Adrenal gland (tissue), 12 donors: ENCODE results near the gene NCOA1. TPM values are rescaled to one million over a fixed set of nuclear protein-coding genes. Genes with fewer than 3 reads are reported as not detected.

ENCODE experiments used
- DNase-seq, 7 donors: peaks; one replicate each; pipeline ENCODE4 v3.0.0-alpha.2; 2019 to 2020
- H3K27ac ChIP-seq, 5 donors: fragments of 200-600 bp; sonication (generic) in 4 of 5; 1 replicate in 3 of 5; 2 replicates in 2 of 5; pipeline versions ENCODE4 v1.5.1 to v1.8.0; 2016 to 2020; ENCODE audit warnings: mild to moderate bottlenecking in 1 of 5
- H3K27me3 ChIP-seq: fragments of 200-600 bp; 2 replicates; pipeline ENCODE4 v1.8.0; 2021
- H3K36me3 ChIP-seq, 2 donors: fragments of 200-600 bp; replicated peaks in 1 of 2; 1 replicate in 1 of 2; 2 replicates in 1 of 2; pipeline versions ENCODE4 v1.5.1 to v1.8.0; 2018 to 2022
- H3K4me1 ChIP-seq, 2 donors: fragments of 200-600 bp; replicated peaks in 1 of 2; 1 replicate in 1 of 2; 2 replicates in 1 of 2; pipeline versions ENCODE4 v1.5.1 to v1.8.0; 2018 to 2021
- H3K4me3 ChIP-seq, 4 donors: fragments of 200-600 bp; sonication (generic) in 3 of 4; one replicate each; pipeline ENCODE4 v1.5.1; 2016 to 2018
- H3K9me3 ChIP-seq, 3 donors: fragments of 200-600 bp; sonication (generic) in 1 of 3; replicated peaks in 1 of 3; 1 replicate in 2 of 3; 2 replicates in 1 of 3; pipeline versions ENCODE4 v1.5.1 to v1.8.0; 2016 to 2021
- CTCF ChIP-seq, 6 experiments: fragments of 450-650 bp in 4 of 6; fragments of 200-600 bp in 2 of 6; sonication (generic) in 1 of 6; IDR thresholded peaks; 1 replicate in 5 of 6; 2 replicates in 1 of 6; pipeline versions ENCODE4 v1.5.1 to v1.8.0; 2016 to 2021; ENCODE audit warnings: antibody characterized with exemption in 6 of 6, mild to moderate bottlenecking in 2 of 6, moderate library complexity in 1 of 6
- POLR2A ChIP-seq, 2 donors: fragments of 450-650 bp; IDR thresholded peaks; one replicate each; pipeline ENCODE4 v1.6.1; 2017; ENCODE audit warnings: antibody characterized with exemption in 2 of 2, mild to moderate bottlenecking in 2 of 2, moderate library complexity in 1 of 2
- WGBS, 4 donors: extraction: QIAGEN DNeasy Blood & Tissue Kit in 2 of 4; methylation state at CpG; one replicate each; pipeline versions ENCODE4 v1.1.5 to v1.1.7; 2013 to 2017; 5-methylcytosine and 5-hydroxymethylcytosine counted together
- intact Hi-C, 2 donors: fragments of 100-400 bp; cut with DNase I; formaldehyde crosslinking; loops; one replicate each; pipeline versions ENCODE4 v1.14.1 to v1.15.0; 2022 to 2023
- polyA plus RNA-seq, 3 donors: library from polyadenylated mRNA; stranded (reverse); fragments of 200-250 nt in 2 of 3; fragments of 350-450 nt in 1 of 3; fragmentation: Illumina TruSeq in 1 of 3; extraction: RNeasy Lipid Tissue Mini Kit (QIAGEN cat#74804) in 1 of 3; gene quantifications; one replicate each; pipeline ENCODE4 v1.2.3, GENCODE V29; 2013 to 2014
- total RNA-seq, 9 donors: library from RNA; depleted of rRNA in 4 of 9; stranded (reverse); fragments of >200 nt in 4 of 9; fragments of 120-200 nt in 1 of 9; fragmentation: NEBNext Ultra II Directional in 1 of 9; extraction: Animal tissue kit (Norgen Biotek cat#: 25700) in 1 of 9; gene quantifications; one replicate each; pipeline versions ENCODE4 v1.1.0 to v1.2.4, GENCODE V29; 2013 to 2023
- donor health status: healthy with polysubstance abuse.
- donor health status: Bipolar disorder and iron deficiency.
- donor health status: DM: yes; HTN: yes; CAD: no.
- donor health status: DM: no; HTN: no; CAD: no.
- donor health status: DM: no; HTN: no; CAD: no.
- donor health status: DM: yes; HTN: yes; CAD: no.

The NCOA1 gene
- total and polyA plus RNA-seq, 12 donors, result 13.6 to 85.5 (median 43.6) TPM

- intact Hi-C loops, result no loop called here
- peaks cover 0 to 11% (median 0%) of the 10 kb centered on the region in 3 donors for H3K9me3 ChIP-seq
- no peak overlapping the region for H3K4me3 ChIP-seq
- no peaks in the 10 kb centered on the region for H3K36me3 ChIP-seq
- TF ChIP-seq POLR2A (IDR thresholded peaks at IDR 0.05) (no peak), CTCF (IDR thresholded peaks at IDR 0.05) (no peak)
- no peaks in the 10 kb centered on the region for H3K27me3 ChIP-seq
- peak overlapping the region in 4 of 5 donors; percentile 25 to 42 (median 34) for H3K27ac ChIP-seq
- peak; percentile 70 to 90 (median 83) for DNase-seq
- peaks cover 9 to 25% of the 10 kb centered on the region in 2 donors for H3K4me1 ChIP-seq
Measured at GRCh38 chr2:24721470-24721869, 230.4 kb downstream of the NCOA1 start.

- Histone ChIP-seq H3K27ac (peak overlapping the region in 3 of 5 donors; percentile 25 to 46 (median 28)), H3K27me3 (no peaks in the 10 kb centered on the region), H3K36me3 (peaks cover 0 to 3% of the 10 kb centered on the region in 2 donors), H3K9me3 (peaks cover 0 to 11% (median 0%) of the 10 kb centered on the region in 3 donors), H3K4me1 (peaks cover 9 to 25% of the 10 kb centered on the region in 2 donors), H3K4me3 (no peak overlapping the region)
- intact Hi-C loops, result no loop called here
- no peak for DNase-seq
- WGBS, 4 donors, result 92 to 96% (median 93%) methylated on average over 3 of the region's 3 CpGs
- TF ChIP-seq POLR2A (IDR thresholded peaks at IDR 0.05) (no peak), CTCF (IDR thresholded peaks at IDR 0.05) (no peak)
Measured at GRCh38 chr2:24722141-24722790, 231.2 kb downstream of the NCOA1 start.

GRCh38 chr2:24723191-24723590 lies 232.1 kb downstream of the NCOA1 start:
- Histone ChIP-seq H3K9me3 (peaks cover 0 to 11% (median 0%) of the 10 kb centered on the region in 3 donors), H3K27me3 (no peaks in the 10 kb centered on the region), H3K36me3 (peaks cover 0 to 10% of the 10 kb centered on the region in 2 donors), H3K4me1 (peaks cover 9 to 25% of the 10 kb centered on the region in 2 donors), H3K27ac (no peak overlapping the region), H3K4me3 (no peak overlapping the region)
- DNase-seq, result no peak
- intact Hi-C loops, result no loop called here
- 65 to 79% (median 74%) methylated on average over 1 of the region's 1 CpG for WGBS, 4 donors
- TF ChIP-seq POLR2A (IDR thresholded peaks at IDR 0.05), result no peak
- TF ChIP-seq CTCF (IDR thresholded peaks at IDR 0.05), result no peak

GRCh38 chr2:24723665-24724064 lies 232.6 kb downstream of the NCOA1 start:
- DNase-seq, result no peak
- Histone ChIP-seq H3K4me3 (no peak overlapping the region), H3K4me1 (peaks cover 9 to 25% of the 10 kb centered on the region in 2 donors), H3K9me3 (peaks cover 0 to 11% (median 0%) of the 10 kb centered on the region in 3 donors), H3K27me3 (no peaks in the 10 kb centered on the region), H3K36me3 (peaks cover 0 to 15% of the 10 kb centered on the region in 2 donors), H3K27ac (no peak overlapping the region)
- intact Hi-C loops, result no loop called here
- TF ChIP-seq POLR2A (IDR thresholded peaks at IDR 0.05), result no peak
- TF ChIP-seq CTCF (IDR thresholded peaks at IDR 0.05), result no peak
